Measurements from ENCODE around the gene GALNT10. TPM values are rescaled to one million over a fixed set of nuclear protein-coding genes. Genes with fewer than 3 reads are reported as not detected.

Gene GALNT10
- polyA plus RNA-seq, 1 of the 3 experiments (the other 2 are of a cell fraction): 56.3 TPM

DNA sequence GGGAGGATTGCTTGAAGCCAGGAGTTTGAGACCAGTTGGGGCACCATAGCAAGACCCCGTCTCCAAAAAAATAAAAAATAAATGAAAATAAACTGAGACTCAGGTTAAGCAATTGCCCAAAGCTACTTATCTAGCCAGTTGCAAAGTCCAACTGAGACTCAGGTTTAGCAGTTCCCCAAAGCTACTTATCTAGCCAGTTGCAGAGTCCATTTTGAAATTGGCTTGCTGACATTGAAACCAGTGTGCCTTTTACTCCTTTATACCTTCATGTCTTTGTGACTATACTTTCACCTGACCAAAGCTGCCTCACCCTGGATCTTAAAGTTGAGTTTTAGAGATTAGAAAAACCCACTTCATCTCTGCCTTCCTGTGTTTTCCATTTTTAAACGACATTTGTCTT, 66.5 kb downstream of the GALNT10 start:
- POLR2A ChIA-PET: no interaction called here

DNA sequence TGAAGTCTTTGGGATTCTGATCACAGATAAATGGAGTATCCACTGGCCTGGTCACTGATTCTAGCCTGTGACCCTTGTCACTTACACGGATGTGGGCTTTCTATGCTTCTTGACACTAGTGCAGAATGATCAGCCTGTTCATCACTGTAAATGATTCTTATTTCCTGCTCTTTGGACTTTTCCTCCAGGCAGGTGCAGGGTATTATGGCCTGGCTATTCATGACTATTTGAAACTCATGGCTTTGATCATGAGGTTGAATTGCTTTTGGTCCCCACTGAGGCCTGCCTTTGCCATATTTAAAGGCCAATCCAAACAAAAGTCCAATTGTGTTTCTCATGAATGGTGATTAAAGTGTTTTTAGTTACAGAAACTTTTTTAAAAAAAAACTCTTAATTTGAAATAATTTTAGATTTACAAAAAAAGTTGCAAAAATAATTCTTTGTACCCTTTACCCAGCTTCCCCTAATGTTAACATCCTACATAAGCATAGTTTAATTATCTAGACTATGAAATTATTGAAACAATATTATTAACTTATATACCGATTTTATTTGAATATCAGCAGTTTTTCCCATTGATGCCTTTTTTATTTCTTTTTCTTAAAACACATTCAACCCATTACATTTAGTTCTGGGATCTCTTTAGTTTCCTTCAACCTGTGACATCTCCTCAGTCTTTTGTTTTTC, 68.1 kb downstream of the GALNT10 start:
- peaks cover 3 to 24% of the 10 kb centered on the region in 2 experiments for H3K36me3 ChIP-seq (replicated peaks in 1 of 2; ENCODE audit: control insufficient read depth in 1 of 2, insufficient read depth in 2 of 2, low read length in 1 of 2)
- H3K4me1 ChIP-seq (ENCODE audit: control insufficient read depth in 1 of 2, insufficient read depth in 2 of 2, low read depth in 1 of 2, low read length in 1 of 2): peaks cover 5 to 8% of the 10 kb centered on the region in 2 experiments; a peak in 2 of 4 replicates
- H3K4me2 ChIP-seq: no peak overlapping the region
- peak overlapping the region in 1 of 2 experiments; percentile 22; a peak in 1 of 4 replicates for H3K27ac ChIP-seq (ENCODE audit: low read depth in 2 of 2, low read length in 1 of 2)
- H3K9me2 ChIP-seq: no peaks in the 10 kb centered on the region
- H4K20me1 ChIP-seq (ENCODE audit: insufficient read depth): no peaks in the 10 kb centered on the region
- no peaks in the 10 kb centered on the region for H3K27me3 ChIP-seq (ENCODE audit: insufficient read depth)
- H3F3A ChIP-seq (replicated peaks; ENCODE audit: insufficient read depth): peaks cover 16% of the 10 kb centered on the region
- DNase-seq: no peak
- ChIA-PET CTCF (no interaction called here), POLR2A (no interaction called here)
- H3K79me2 ChIP-seq (ENCODE audit: insufficient read depth): peaks cover 90% of the 10 kb centered on the region
- H3K4me3 ChIP-seq (ENCODE audit: low read depth in 2 of 2, low read length in 1 of 2): no peak overlapping the region
- H3K9me3 ChIP-seq: no peaks in the 10 kb centered on the region
- no peak overlapping the region for H2AFZ ChIP-seq (ENCODE audit: low read depth)
- 86% methylated on average over 2 of the region's 2 CpGs for WGBS (ENCODE audit: low lambda C conversion rate)
- H3K9ac ChIP-seq: no peak overlapping the region
- TF ChIP-seq POLR2AphosphoS5 (IDR thresholded peaks at IDR 0.05; ENCODE audit: low read depth, low read length): no peak
- TF ChIP-seq CHD2 (IDR thresholded peaks at IDR 0.05; ENCODE audit: low read length, partially characterized antibody): no peak
- TF ChIP-seq, protein P1, sequence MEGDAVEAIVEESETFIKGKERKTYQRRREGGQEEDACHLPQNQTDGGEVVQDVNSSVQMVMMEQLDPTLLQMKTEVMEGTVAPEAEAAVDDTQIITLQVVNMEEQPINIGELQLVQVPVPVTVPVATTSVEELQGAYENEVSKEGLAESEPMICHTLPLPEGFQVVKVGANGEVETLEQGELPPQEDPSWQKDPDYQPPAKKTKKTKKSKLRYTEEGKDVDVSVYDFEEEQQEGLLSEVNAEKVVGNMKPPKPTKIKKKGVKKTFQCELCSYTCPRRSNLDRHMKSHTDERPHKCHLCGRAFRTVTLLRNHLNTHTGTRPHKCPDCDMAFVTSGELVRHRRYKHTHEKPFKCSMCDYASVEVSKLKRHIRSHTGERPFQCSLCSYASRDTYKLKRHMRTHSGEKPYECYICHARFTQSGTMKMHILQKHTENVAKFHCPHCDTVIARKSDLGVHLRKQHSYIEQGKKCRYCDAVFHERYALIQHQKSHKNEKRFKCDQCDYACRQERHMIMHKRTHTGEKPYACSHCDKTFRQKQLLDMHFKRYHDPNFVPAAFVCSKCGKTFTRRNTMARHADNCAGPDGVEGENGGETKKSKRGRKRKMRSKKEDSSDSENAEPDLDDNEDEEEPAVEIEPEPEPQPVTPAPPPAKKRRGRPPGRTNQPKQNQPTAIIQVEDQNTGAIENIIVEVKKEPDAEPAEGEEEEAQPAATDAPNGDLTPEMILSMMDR (IDR thresholded peaks at IDR 0.05): no peak
- TF ChIP-seq, protein P2, sequence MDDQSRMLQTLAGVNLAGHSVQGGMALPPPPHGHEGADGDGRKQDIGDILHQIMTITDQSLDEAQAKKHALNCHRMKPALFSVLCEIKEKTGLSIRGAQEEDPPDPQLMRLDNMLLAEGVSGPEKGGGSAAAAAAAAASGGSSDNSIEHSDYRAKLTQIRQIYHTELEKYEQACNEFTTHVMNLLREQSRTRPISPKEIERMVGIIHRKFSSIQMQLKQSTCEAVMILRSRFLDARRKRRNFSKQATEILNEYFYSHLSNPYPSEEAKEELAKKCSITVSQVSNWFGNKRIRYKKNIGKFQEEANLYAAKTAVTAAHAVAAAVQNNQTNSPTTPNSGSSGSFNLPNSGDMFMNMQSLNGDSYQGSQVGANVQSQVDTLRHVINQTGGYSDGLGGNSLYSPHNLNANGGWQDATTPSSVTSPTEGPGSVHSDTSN (IDR thresholded peaks at IDR 0.05): no peak

More for the DNA sequence above, 66.5 kb downstream of the GALNT10 start:
- peaks cover 89% of the 10 kb centered on the region for H3K79me2 ChIP-seq (ENCODE audit: insufficient read depth)
- H3K27me3 ChIP-seq (ENCODE audit: insufficient read depth): no peaks in the 10 kb centered on the region
- WGBS (ENCODE audit: low lambda C conversion rate): 83% methylated on average over 2 of the region's 2 CpGs
- DNase-seq: no peak
- CTCF ChIA-PET: interaction anchor here (1.4 kb wide), 1 partner anchor 12 kb away, joined by 3 read pairs; no protein-coding TSS in a partner anchor
- H3K9me3 ChIP-seq: 0 out of 2 replicates have a peak, but pooled peaks cover 3% of the 10 kb centered on the region
- H3K36me3 ChIP-seq (replicated peaks in 1 of 2; ENCODE audit: control insufficient read depth in 1 of 2, insufficient read depth in 2 of 2, low read length in 1 of 2): peaks cover 0 to 24% of the 10 kb centered on the region in 2 experiments
- H3K9ac ChIP-seq: no peak overlapping the region
- no peaks in the 10 kb centered on the region for H4K20me1 ChIP-seq (ENCODE audit: insufficient read depth)
- peaks cover 5 to 8% of the 10 kb centered on the region in 2 experiments; a peak in 2 of 4 replicates for H3K4me1 ChIP-seq (ENCODE audit: control insufficient read depth in 1 of 2, insufficient read depth in 2 of 2, low read depth in 1 of 2, low read length in 1 of 2)
- no peak overlapping the region for H3K4me3 ChIP-seq (ENCODE audit: low read depth in 2 of 2, low read length in 1 of 2)
- no peaks in the 10 kb centered on the region for H3K9me2 ChIP-seq
- H3K4me2 ChIP-seq: no peak overlapping the region
- peaks cover 16% of the 10 kb centered on the region for H3F3A ChIP-seq (replicated peaks; ENCODE audit: insufficient read depth)
- TF ChIP-seq NFIC (IDR thresholded peaks at IDR 0.05; ENCODE audit: borderline replicate concordance) (no peak), EZH2phosphoT487 (IDR thresholded peaks at IDR 0.05; ENCODE audit: borderline replicate concordance, low read depth) (no peak), RAD21 (IDR thresholded peaks at IDR 0.05; ENCODE audit: low read length) (no peak), POLR2AphosphoS5 (IDR thresholded peaks at IDR 0.05; ENCODE audit: low read depth, low read length) (no peak), NRF1 (IDR thresholded peaks at IDR 0.05; ENCODE audit: low read depth, low read length) (no peak), FOXJ3 (CRISPR knock-in tag; IDR thresholded peaks at IDR 0.05) (no peak), CHD2 (IDR thresholded peaks at IDR 0.05; ENCODE audit: low read length, partially characterized antibody) (no peak)
- TF ChIP-seq, protein P3, sequence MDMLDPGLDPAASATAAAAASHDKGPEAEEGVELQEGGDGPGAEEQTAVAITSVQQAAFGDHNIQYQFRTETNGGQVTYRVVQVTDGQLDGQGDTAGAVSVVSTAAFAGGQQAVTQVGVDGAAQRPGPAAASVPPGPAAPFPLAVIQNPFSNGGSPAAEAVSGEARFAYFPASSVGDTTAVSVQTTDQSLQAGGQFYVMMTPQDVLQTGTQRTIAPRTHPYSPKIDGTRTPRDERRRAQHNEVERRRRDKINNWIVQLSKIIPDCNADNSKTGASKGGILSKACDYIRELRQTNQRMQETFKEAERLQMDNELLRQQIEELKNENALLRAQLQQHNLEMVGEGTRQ (IDR thresholded peaks at IDR 0.05; ENCODE audit: borderline replicate concordance, low read depth, low read length): no peak
- TF ChIP-seq, protein P4, sequence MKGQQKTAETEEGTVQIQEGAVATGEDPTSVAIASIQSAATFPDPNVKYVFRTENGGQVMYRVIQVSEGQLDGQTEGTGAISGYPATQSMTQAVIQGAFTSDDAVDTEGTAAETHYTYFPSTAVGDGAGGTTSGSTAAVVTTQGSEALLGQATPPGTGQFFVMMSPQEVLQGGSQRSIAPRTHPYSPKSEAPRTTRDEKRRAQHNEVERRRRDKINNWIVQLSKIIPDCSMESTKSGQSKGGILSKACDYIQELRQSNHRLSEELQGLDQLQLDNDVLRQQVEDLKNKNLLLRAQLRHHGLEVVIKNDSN (IDR thresholded peaks at IDR 0.05; ENCODE audit: borderline replicate concordance, low read depth): no peak
- TF ChIP-seq, protein P5, sequence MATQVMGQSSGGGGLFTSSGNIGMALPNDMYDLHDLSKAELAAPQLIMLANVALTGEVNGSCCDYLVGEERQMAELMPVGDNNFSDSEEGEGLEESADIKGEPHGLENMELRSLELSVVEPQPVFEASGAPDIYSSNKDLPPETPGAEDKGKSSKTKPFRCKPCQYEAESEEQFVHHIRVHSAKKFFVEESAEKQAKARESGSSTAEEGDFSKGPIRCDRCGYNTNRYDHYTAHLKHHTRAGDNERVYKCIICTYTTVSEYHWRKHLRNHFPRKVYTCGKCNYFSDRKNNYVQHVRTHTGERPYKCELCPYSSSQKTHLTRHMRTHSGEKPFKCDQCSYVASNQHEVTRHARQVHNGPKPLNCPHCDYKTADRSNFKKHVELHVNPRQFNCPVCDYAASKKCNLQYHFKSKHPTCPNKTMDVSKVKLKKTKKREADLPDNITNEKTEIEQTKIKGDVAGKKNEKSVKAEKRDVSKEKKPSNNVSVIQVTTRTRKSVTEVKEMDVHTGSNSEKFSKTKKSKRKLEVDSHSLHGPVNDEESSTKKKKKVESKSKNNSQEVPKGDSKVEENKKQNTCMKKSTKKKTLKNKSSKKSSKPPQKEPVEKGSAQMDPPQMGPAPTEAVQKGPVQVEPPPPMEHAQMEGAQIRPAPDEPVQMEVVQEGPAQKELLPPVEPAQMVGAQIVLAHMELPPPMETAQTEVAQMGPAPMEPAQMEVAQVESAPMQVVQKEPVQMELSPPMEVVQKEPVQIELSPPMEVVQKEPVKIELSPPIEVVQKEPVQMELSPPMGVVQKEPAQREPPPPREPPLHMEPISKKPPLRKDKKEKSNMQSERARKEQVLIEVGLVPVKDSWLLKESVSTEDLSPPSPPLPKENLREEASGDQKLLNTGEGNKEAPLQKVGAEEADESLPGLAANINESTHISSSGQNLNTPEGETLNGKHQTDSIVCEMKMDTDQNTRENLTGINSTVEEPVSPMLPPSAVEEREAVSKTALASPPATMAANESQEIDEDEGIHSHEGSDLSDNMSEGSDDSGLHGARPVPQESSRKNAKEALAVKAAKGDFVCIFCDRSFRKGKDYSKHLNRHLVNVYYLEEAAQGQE (IDR thresholded peaks at IDR 0.05; ENCODE audit: low read depth, low read length): no peak
- no peak overlapping the region for H2AFZ ChIP-seq (ENCODE audit: low read depth)
- peak overlapping the region in 1 of 2 experiments; percentile 22; a peak in 1 of 4 replicates for H3K27ac ChIP-seq (ENCODE audit: low read depth in 2 of 2, low read length in 1 of 2)
